PC-3 (cell line): ENCODE results near the gene PELO. TPM values are rescaled to one million over a fixed set of nuclear protein-coding genes. Genes with fewer than 3 reads are reported as not detected.
"Not testable (repeated sequence)": the region's sequence is repeated elsewhere in the genome, so short reads cannot be mapped to it uniquely, and the experiment has no call there.

Source experiments
- ATAC-seq: fragments of 200-7000 bp; cut with Tn5 transposase; 2 replicates; pipeline ENCODE4 v1.9.1; 2020; ENCODE audit warnings: mild to moderate bottlenecking, moderate library complexity
- BruUV-seq: library from RNA; stranded (reverse); fragments of 400-500 nt; replicated peaks from 2 replicates; lab custom pipeline; 2021; lab: Mats Ljungman, UMichigan
- CTCF ChIA-PET: fragments of 300-600 bp; sonication (Branson Sonifier 250); formaldehyde crosslinking; loops from one replicate; lab custom pipeline; 2022; ENCODE audit warnings: antibody characterized with exemption; lab: Charles Lee
- POLR2A ChIA-PET: fragments of 300-600 bp; sonication (Branson Sonifier 250); formaldehyde crosslinking; loops from one replicate; lab custom pipeline; 2022; ENCODE audit warnings: antibody characterized with exemption; ENCODE audit not compliant: unreplicated experiment; lab: Charles Lee
- DNase-seq: peaks from one replicate; pipeline ENCODE4 v3.0.0-alpha.2; 2015
- H2AFZ ChIP-seq: fragments of 300-600 bp; sonication (generic); 2 replicates; pipeline ENCODE4 v1.6.0; 2016; ENCODE audit warnings: antibody characterized with exemption, low read length
- H3F3A ChIP-seq: fragments of 300-600 bp; sonication (generic); one replicate; pipeline ENCODE4 v1.6.0; 2017; ENCODE audit warnings: antibody characterized with exemption, low read length, control low read depth, mild to moderate bottlenecking; ENCODE audit not compliant: unreplicated experiment
- H3K27ac ChIP-seq: fragments of 300-600 bp; sonication (generic); 2 replicates; pipeline ENCODE4 v1.5.1; 2016; ENCODE audit warnings: mild to moderate bottlenecking, low read length
- H3K27me3 ChIP-seq: fragments of 300-600 bp; sonication (generic); 2 replicates; pipeline ENCODE4 v1.6.1; 2016; ENCODE audit warnings: low read length, mixed read lengths
- H3K36me3 ChIP-seq: fragments of 300-600 bp; sonication (generic); 2 replicates; pipeline ENCODE4 v1.6.1; 2016; ENCODE audit warnings: low read depth, mixed run types, low read length, mixed read lengths
- H3K4me1 ChIP-seq: fragments of 300-600 bp; sonication (generic); 2 replicates; pipeline ENCODE4 v1.5.1; 2016; ENCODE audit warnings: low read length; ENCODE audit not compliant: insufficient read depth
- H3K4me2 ChIP-seq: fragments of 300-600 bp; sonication (generic); 2 replicates; pipeline ENCODE4 v1.6.0; 2016; ENCODE audit warnings: low read length
- H3K4me3 ChIP-seq: fragments of 300-600 bp; sonication (generic); 2 replicates; pipeline ENCODE4 v1.5.1; 2016; ENCODE audit warnings: mild to moderate bottlenecking, low read length, mixed read lengths
- H3K79me2 ChIP-seq: fragments of 300-600 bp; sonication (generic); 2 replicates; pipeline ENCODE4 v1.6.1; 2017; ENCODE audit warnings: low read length, mixed read lengths
- H3K9ac ChIP-seq: fragments of 300-600 bp; sonication (generic); 2 replicates; pipeline ENCODE4 v1.6.0; 2016; ENCODE audit warnings: mild to moderate bottlenecking, low read length
- H3K9me2 ChIP-seq: fragments of 300-600 bp; sonication (generic); replicated peaks from 2 replicates; pipeline ENCODE4 v1.6.1; 2016; ENCODE audit warnings: mixed run types, low read length, mixed read lengths
- H3K9me3 ChIP-seq: fragments of 300-600 bp; sonication (generic); 2 replicates; pipeline ENCODE4 v1.6.1; 2016; ENCODE audit warnings: low read length, mixed read lengths
- H4K20me1 ChIP-seq: fragments of 300-600 bp; sonication (generic); 2 replicates; pipeline ENCODE4 v1.6.1; 2016; ENCODE audit warnings: low read length, mixed read lengths
- CTCF ChIP-seq: fragments of 300-600 bp; sonication (generic); conservative IDR thresholded peaks from 2 replicates; pipeline ENCODE4 v1.5.1; 2017; ENCODE audit warnings: antibody characterized with exemption, low read depth, mild to moderate bottlenecking, low read length
- EZH2 ChIP-seq: fragments of 300-600 bp; sonication (generic); IDR thresholded peaks from one replicate; pipeline ENCODE4 v1.6.1; 2017; ENCODE audit warnings: antibody characterized with exemption, mild to moderate bottlenecking, low read length; ENCODE audit not compliant: unreplicated experiment
- EZH2phosphoT487 ChIP-seq: fragments of 300-600 bp; sonication (generic); IDR thresholded peaks from 2 replicates; pipeline ENCODE4 v1.6.1; 2018; ENCODE audit warnings: mild to moderate bottlenecking, antibody characterized with exemption, low read length, borderline replicate concordance
- intact Hi-C: fragments of 100-400 bp; cut with micrococcal nuclease; formaldehyde crosslinking; loops from 2 replicates; pipeline ENCODE4 v1.9.0; 2023
- total RNA-seq: library from RNA; depleted of rRNA; stranded (reverse); fragments of >200 nt; gene quantifications from 2 replicates; pipeline ENCODE4 v1.2.3, GENCODE V29; 2014

The PELO gene
- total RNA-seq, 1 experiment from 2014 or later: 45.3 TPM

GRCh38 chr5:52817818-52818217 lies 30.1 kb downstream of the PELO start:
- H3K9me3 ChIP-seq: no peaks in the 10 kb centered on the region
- no peak overlapping the region for H3K27ac ChIP-seq
- ChIA-PET POLR2A (no interaction called here), CTCF (no interaction called here)
- no peaks in the 10 kb centered on the region for H3F3A ChIP-seq
- intact Hi-C loops: no loop called here
- no peaks in the 10 kb centered on the region for H4K20me1 ChIP-seq
- no peak overlapping the region for H3K9ac ChIP-seq
- H3K4me3 ChIP-seq: no peak overlapping the region
- no peak overlapping the region for H2AFZ ChIP-seq
- no peaks in the 10 kb centered on the region for H3K4me1 ChIP-seq
- no peak; the same call in 1 of the 2 replicates for ATAC-seq
- DNase-seq: no peak
- no peaks in the 10 kb centered on the region for H3K27me3 ChIP-seq
- TF ChIP-seq EZH2 (no peak), CTCF (no peak), EZH2phosphoT487 (no peak)
- H3K9me2 ChIP-seq: no peaks in the 10 kb centered on the region
- H3K79me2 ChIP-seq: no peaks in the 10 kb centered on the region
- H3K36me3 ChIP-seq: no peaks in the 10 kb centered on the region
- no TSS peak for BruUV-seq
- no peak overlapping the region for H3K4me2 ChIP-seq

GRCh38 chr5:52818360-52818759 lies 30.6 kb downstream of the PELO start:
- H3K79me2 ChIP-seq: no peaks in the 10 kb centered on the region
- CTCF ChIA-PET: no interaction called here
- H4K20me1 ChIP-seq: no peaks in the 10 kb centered on the region
- DNase-seq (no peak), ATAC-seq (no peak)
- H3K9me3 ChIP-seq: no peaks in the 10 kb centered on the region
- H3K4me3 ChIP-seq: no peak overlapping the region
- POLR2A ChIA-PET: no interaction called here
- intact Hi-C loops: no loop called here
- no peak overlapping the region for H3K27ac ChIP-seq
- TF ChIP-seq CTCF (no peak), EZH2phosphoT487 (no peak), EZH2 (no peak)
- BruUV-seq: no TSS peak
- H3F3A ChIP-seq: no peaks in the 10 kb centered on the region
- H3K4me1 ChIP-seq: no peaks in the 10 kb centered on the region
- no peaks in the 10 kb centered on the region for H3K9me2 ChIP-seq
- H3K4me2 ChIP-seq: no peak overlapping the region
- H3K36me3 ChIP-seq: no peaks in the 10 kb centered on the region
- H3K9ac ChIP-seq: no peak overlapping the region
- H3K27me3 ChIP-seq: no peaks in the 10 kb centered on the region
- no peak overlapping the region for H2AFZ ChIP-seq

GRCh38 chr5:52818807-52819206 lies 31.1 kb downstream of the PELO start:
- CTCF ChIA-PET, H3K9me2 ChIP-seq, H3K36me3 ChIP-seq, H4K20me1 ChIP-seq, H3F3A ChIP-seq, H3K4me2 ChIP-seq, H3K9me3 ChIP-seq, H3K9ac ChIP-seq, POLR2A ChIA-PET, H3K27ac ChIP-seq, DNase-seq, H3K27me3 ChIP-seq, H2AFZ ChIP-seq, BruUV-seq, H3K4me1 ChIP-seq, intact Hi-C loops, ATAC-seq, H3K4me3 ChIP-seq, H3K79me2 ChIP-seq: not testable (repeated sequence)
